DMS 273 treated with DMSO at 0.1 percent for 48 hours (cell line): ENCODE measurements around the gene IVD.
A peak's percentile ranks its signal among the peaks of the same experiment; 100 is the strongest.

Source experiments
- DNase-seq: peaks from one replicate; lab custom pipeline; 2025; lab: John Stamatoyannopoulos, UW

Gene IVD

DNA sequence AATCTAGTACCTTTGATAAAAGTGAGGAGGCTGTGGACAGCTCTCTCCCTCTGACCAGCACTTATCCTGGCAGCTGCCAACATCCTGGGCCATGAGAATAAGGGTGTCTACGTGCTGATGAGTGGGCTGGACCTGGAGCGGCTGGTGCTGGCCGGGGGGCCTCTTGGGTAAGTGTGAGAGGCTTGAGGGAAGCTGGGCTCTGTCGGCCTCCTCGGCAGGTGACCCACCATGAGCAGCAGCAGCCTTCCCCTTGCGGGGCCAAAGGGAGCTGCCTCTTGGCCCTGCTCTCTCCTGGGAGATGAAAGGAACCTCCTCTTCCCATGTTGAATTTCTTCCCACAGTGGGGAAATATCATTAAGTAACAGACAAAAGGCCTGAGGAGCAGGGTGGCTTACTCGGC lies 9.2 kb downstream of the IVD start:
- DNase-seq: no peak

DNA sequence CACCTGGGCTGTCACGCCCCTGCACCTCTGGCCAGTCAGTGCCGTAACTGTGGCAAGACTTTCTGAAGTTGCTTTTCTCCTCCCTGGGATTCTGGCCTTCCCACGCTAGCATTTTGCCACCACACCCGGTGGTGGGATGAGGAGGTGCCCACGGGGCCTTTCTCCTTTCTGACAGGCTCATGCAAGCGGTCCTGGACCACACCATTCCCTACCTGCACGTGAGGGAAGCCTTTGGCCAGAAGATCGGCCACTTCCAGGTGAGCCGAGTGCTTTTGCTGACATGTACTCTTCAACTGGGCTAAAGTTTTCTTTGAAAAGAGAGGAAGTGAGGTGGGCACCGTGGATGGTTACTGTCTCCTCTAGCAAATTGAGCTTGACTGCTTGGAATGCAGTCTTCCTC lies 9.6 kb downstream of the IVD start:
- DNase-seq: no peak

DNA sequence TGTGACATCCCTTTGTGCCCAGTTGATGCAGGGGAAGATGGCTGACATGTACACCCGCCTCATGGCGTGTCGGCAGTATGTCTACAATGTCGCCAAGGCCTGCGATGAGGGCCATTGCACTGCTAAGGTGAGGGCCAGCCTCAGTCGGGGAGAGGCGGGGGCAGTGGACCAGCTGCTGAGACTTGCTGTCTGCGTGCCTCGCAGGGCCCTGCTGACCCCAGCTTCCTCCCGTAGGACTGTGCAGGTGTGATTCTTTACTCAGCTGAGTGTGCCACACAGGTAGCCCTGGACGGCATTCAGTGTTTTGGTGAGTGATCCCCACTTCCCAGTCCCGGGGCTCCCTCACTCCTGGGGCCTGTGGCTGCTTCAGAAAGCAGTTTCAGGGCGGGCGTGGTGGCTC lies 10.5 kb downstream of the IVD start:
- no peak for DNase-seq

DNA sequence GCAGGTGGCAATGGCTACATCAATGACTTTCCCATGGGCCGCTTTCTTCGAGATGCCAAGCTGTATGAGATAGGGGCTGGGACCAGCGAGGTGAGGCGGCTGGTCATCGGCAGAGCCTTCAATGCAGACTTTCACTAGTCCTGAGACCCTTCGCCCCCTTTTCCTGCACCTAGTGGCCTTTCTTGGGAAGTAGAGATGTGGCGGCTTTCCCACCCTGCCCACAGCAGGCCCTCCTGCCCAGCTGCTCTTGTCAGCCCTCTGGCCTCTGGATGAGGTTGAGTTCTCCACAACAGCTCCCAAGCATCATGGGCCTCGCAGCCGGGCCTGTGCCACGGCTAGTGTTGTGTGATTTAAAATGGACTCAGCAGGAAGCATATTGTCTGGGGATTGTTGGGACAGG lies 12.5 kb downstream of the IVD start:
- DNase-seq: no peak

DNA sequence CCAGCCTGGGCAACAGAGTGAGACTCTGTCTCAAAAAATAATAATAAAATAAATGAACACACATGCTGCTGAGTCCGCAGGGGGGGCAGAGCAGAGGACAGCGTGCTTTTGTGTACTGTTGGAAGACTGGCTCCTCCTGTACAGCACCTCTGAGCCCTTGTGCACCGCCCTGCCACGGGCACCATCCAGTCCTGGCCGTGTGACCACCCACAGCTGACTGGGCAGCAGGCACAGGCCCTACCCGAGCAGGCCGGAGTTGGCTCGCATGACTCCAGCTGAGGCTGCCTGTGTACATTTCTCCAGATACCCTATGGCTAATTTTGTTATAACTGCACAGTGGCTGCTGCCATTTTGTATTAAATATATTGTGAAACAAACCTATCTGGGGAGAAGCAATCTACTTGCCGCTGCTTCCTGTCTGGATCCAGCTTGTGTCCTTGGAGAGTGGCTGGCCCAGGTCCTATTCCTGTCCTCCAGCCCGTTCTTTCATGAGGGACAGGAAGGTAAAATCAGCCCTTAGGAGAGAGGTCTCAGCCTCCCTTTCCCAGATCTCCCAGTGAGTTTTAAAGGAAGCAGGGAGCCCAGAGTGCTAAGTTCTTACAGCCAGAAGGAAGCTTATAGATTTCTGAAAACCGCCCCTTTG lies 14.6 kb downstream of the IVD start:
- DNase-seq: no peak

DNA sequence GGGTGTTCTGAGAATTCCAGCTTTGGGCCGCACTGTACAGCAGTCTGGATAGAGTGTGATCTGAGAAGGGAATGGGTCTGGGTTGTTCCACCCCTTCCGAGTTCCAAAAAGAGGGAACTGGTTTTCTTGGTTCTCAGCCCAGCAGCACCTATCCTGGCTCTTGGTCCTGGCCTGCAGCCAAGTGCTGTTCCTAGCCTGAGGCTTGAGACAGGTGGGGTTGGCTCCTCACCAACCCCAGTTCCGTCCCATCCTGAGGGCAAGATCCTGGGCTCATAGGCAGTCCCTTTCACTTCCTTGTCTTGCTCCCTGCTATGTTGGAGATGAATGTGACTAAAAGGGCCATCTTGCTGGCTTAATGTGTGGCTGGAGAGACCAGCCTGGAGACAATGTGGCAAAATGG lies 15.2 kb downstream of the IVD start:
- DNase-seq: peak; percentile 24

DNA sequence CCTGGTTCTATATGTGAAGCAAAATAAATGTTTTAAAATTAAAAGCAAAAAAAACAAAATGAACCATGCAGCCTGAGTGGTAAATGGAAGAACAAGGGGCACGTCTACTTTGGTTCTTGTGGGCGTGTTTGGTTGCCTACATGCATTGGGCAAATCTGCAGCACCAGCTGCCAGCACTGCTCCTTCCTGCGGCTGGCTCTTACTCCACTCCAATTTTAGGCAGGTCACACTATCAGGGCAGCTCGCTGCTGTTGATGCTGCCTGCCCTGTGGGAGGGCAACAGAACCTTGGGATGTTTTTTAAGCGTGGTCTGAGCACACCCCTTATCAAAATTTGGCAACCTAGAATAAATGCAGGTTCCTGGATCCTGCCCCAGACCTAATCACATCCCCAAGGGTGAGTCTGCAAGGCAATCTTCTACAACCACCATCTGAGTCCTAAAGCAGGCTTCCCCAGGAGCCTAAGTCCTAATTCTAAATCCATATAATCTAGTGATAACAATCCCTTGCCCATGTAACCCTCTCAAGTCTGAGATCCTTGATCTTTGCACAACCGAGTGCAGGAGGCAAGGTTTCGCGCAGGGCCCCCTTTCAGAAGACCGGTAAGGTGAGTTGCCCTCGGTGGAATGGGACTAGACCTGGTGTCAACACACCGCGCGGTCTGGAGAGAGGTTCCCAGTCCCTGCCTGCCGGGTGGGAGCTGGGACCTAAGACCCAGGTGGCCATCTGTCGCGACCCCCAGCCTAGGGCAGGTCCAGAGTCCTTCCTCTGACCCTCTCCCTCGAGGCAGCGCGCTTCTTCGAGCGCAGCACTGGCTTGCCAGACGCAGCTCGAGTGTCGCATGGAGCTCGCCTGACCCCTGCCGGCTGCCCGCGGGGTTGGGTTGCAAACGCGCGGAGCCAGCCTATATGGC lies 15.9 kb downstream of the IVD start:
- DNase-seq: peak; percentile 60

DNA sequence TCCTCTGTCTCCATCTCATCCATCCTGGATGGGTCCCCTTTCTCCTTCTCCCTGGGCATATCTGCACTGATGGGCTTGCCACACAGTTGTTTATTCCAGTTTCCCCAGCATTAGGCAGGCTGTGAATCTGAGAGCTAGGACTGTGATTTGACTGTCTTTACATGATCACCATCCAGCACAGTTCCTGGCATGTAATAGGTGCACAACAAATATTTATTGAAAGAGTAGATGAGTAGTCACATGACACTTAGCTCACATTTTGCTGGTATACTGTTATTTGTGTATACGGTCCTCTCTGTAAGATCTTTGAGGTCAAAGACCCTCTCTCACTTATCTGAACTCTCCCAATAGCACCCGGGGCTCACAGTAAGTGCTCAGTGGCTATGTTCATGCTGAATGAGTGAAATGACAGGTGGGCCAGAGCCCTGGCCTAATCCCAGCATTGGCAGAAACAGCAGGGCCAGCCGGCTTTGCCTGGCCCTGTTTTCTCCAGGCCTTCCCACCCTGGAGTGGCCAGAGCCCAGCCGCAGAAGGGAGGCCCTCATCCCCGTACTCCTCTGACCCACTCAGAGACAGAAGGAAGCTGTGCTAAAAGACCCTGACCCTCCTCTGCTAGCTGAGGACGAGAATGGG lies 19.0 kb downstream of the IVD start:
- no peak for DNase-seq

DNA sequence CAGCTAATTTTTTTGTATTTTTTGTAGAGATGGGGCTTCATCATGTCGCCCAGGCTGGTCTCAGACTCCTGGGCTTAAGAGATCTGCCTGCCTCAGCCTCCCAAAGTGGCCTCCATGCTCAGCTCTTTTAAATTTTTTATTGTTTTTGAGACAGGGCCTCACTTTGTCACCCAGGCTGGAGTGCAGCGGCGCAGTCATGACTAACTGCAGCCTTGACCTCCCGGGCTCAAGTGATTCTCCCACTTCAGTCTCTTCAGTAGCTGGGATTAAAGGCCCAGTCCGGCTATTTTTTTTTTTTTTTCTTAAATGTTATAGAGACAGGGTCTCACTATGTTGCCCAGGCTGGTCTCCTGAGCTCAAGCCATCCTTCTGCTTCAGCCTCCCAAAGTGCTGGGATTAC lies 20.1 kb downstream of the IVD start:
- DNase-seq: no peak

DNA sequence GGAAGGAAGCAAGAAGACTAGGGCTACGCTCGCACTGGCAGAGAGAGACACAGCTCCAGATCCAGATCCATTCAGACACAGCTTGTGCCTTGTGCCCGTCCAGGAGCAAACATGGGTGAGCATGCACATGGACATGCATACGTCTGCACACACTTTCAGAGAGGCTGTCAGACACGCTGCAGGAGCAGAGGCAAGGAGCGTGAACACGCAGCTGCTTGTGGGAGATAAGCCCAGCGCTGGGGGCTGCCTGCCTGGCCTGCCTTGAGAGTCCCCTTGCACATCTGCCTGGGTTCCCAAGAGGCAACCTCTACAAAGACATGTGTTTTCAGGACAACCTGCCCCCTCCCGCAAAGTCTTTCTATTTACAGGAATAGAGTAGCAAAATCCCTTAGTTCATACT lies 21.6 kb downstream of the IVD start:
- DNase-seq: no peak

DNA sequence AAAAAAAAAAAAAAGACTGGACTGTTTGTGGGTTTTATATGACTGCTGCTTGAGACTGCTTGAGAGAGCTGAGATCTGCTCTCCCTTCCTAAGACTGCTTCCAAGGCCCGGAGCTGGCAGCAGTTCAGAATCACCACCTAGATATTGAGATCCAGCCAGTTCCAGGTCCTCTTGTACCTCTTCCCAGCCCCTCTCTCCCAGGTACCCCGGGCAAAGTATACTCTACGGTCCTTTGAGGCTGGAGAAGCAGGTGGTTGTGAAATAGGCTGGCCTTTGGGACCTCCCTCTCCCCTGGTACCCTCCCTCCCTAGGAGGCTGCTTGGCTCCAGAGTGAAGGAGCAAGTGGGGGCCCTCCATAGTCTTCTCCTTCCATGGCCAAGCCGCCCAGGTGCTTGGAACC lies 22.6 kb downstream of the IVD start:
- no peak for DNase-seq

DNA sequence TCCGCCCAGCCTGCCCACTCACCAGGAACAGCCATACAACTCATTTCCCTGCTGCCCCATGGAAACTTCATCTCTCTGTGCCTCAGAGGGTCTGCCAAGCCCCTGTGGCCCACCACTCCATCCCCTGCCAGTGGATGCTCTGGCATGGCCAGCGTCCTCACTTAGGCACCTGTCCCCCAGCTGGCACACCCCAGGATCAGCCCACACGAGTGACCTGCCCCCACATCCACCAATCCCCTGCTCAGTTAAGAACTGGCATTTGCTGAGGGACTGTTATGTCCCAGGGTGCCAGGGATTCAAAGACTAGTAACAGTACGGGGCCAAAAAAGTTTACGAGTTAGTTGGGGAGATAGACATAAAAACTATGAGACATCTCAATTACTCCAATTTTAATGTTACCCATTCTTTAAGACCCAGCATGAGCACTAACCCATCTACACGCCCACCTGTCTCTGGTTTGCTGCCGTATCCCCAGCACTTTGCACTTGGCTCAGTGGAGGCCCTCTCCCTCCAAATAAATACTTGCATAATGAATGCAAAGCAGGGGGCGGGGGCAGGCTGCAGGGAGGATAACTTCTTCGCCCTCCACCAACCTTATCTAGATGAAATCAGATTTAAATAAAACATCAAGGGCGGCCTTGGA lies 23.6 kb downstream of the IVD start:
- no peak for DNase-seq

DNA sequence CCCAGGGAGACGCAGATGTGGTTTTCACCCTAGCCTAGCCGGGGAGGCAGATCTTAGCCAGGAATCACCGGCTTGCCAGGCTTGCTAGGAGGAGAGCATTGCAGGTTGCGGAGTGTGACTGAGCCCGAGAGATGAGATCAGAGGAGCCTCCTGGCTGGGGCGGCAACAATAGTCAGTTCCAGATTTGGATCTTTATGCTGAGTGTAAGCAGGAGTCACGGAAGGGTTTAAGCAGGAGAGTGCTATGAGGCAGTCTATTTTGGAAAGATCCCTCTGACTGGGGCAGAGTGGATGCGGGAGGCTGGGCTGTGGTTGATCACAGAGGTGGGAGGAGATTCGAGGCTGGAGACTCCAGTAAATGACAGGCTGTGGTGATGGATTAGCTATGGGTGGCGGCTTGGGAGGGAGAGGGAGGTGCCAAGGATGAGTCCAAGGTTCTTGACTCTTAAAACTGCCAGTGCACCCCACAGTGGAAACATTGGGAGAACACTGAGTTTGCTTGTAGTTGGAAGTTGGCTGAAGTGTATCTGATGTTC lies 24.7 kb downstream of the IVD start:
- no peak for DNase-seq

DNA sequence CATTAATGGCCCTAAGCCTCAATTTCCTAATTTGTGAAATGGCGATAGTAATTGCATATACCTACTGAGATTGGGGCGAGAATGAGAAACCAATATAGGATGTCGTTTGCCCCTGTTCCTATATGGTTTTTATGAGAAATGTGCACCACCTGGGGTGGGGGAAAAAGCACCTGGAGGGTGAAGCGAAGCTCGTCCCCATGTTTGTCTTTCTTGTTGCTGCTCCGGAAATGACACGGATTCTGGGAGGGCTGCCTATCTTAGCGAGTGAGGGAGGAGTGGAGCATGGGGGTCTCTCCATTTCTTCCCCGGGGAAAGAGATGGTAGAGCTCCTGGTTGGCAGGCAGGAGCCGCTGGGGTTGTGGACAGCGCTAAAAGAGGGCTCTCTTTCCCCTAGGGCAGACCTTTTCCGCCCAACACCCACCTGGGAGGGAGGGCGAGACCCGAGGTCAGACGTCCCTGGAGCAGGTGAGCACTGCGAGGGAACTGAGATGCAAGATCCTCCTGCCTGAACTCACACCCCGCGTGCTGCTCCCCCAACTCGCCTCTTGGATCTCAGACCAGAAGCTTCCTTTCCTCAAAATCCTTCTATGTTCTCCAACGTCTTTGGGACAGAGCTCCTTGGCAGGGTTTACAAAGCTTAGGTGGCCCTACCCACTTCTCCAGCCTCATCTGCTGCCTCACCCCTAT lies 29.6 kb downstream of the IVD start:
- DNase-seq: no peak

DNA sequence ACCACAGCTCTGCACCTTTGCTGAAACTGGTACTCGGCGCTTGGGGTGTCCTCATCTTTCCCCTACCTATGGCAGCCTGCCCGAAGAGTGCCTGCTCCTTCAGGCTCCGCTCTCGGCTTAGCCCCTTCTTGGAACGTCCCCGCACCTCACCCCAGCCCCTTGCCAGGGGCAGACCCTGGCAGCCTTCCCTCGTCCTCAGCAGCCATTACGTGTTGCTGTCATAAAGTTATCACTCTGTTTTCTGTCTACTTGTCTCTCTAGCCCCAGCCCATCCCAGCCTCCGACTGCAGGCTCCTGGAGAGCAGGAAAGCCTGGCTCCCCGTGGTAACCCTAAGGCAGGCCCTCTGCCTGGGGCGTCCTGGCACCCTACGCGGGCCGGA lies 30.1 kb downstream of the IVD start:
- DNase-seq: no peak

DNA sequence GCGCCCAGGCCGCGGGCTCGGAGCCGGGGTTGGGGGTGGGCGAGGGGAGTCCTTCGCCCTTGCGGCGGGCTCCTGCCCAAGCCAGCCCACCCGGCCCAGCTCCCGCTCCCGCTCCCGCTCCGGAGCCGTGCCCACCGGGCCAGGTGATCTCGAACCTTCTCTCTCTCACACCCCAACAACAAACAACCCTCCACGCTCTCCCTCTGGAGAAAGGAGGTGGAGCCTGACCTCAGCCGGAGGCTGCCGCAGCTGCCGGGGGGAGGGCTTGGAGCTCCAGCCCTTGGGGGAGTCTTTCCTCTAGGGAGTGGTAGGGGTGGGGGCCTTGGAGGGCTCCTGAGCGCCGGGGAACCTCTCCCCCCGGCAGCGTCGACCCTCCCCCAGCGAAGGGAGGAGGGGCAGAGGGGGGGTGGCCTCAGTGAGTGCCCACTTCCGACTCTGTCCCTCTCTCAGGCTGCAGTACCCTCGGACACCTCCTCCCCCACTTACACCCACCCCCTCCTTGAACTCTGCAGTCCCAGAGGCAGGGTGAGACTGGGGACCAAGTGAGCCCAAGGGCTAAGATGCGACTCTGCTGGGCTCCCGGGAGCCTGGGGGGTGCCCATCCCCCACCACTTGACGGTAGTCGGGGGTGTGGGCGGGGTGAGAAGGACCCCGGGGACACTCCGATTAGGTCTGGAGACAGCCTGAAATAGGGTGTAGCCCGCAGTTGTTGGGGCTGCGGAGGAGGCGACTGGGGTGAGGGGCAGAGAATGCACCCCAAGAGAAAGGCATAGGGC lies 30.7 kb downstream of the IVD start:
- DNase-seq: no peak

DNA sequence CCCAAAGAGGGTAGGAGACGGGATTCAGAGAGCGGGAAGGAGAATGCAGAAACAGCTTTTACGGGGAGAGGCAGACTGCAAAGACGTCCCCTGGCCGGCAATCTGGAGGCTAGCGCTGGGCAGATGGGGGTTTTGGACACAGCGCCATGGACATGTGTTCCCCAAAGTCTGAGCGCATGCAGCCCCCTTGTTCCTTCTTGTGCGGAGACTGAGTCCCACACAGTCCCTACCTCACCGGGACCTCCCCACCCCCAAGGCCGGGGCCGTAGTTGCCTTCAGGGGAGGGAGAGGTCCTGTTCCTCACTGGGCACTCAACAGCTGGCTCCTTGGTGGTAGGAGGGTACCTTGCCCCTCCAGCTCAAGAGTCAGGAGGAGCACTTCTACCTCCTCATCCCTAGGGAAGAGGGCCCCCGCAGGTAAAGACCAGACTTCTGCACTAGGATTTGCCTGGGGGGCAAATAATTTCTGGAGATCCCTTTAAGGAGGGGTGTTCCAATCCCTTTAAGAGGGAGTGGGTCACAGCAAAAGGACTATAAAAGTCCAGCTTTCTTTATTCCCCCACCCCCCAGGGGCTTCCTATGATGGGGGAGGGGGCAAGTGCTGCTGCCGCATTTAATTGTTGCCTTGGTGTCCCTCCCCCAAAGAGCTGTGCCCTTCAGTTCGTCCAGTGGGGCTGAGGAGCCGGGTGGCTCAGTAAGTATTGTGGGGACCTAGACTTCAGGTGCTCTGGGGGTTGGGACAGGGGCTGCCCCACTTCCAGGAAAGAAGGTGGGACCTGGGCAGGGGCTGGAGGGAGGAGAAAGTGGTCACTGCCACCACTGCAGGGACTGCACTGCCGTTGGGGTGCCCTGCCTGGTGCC lies 31.5 kb downstream of the IVD start:
- DNase-seq: no peak

DNA sequence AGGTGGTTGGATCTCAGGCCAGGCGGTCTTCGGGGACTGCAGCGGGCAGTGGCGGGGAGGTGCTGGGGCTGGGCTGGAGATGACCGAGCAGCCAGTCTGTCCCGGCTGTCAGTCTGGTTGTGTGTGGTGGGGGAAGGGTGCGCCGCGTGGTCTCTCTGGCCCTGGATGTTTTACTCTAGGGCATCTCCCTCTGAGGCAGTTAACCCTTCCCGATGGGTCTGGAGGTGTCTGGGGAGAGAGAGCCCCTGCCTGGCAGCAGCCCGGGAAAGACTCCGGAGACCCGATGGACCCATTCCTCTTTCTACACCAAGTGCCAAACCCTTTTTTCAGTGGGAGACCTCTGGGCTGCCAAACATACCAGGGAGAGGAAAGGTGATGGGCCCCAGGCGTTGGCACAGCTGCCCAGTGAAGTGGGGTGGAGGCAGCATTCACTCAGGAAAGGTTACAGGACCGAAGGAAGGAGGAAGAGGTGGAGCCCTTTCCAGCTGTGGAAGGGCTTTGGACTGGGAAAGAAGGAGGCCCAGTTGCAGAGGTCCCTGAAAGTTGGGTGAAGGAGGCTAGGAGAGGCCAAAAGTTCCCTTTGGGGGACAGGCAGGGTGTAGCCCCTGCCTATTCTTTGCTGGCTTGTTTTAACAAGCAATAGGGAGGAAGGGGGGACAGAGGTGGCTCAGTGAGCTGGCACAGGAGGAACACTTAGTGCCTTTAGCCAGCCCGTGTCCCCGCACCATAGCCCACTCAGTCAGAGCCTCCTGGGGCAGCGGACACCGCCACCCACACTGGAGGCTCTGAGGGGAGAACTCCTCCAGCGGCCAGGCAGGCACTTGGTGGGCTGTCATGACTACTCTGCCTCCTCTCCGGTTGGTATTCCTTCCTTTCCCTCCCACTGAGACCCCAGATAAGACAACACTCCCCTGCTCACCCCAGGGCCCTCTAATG lies 32.4 kb downstream of the IVD start:
- no peak for DNase-seq

DNA sequence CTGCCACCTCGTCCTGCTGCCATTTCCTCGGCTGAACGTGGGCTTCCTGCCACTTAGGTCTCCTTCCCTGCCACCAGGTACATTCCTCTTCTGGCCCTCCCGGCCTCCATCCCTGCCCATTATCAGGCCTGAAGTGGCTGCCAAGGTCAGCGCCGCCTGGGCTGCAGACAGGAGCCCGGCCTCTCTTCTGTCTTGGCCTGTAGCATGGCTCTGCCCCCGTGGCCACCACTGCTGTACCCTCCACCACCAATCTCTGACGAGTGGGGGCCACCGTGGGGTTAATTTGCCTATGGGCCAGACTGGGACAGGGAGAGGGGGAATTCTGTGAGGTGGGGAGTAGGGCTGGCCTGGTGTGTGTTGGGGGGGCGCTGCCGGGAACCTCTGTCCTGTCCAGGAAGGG lies 33.1 kb downstream of the IVD start:
- DNase-seq: no peak
